IMR-90 (cell line): ENCODE results near the gene CSNK1D.

Source experiments
- BHLHE40 ChIP-seq: fragments of 150-350 bp; IDR thresholded peaks from 2 replicates; pipeline ENCODE4 v1.6.1; 2016; ENCODE audit warnings: mild to moderate bottlenecking, low read depth, low read length
- CTCF ChIP-seq: conservative IDR thresholded peaks from 2 replicates; pipeline ENCODE4 v1.5.1; 2012; ENCODE audit warnings: mild to moderate bottlenecking, low read depth, low read length, improper control_type of control experiment
- ELK1 ChIP-seq: fragments of 150-350 bp; IDR thresholded peaks from 2 replicates; pipeline ENCODE4 v1.6.1; 2016; ENCODE audit warnings: low read depth, mild to moderate bottlenecking, low read length, moderate library complexity, borderline replicate concordance
- FOS ChIP-seq: fragments of 150-350 bp; IDR thresholded peaks from 2 replicates; pipeline ENCODE4 v1.6.1; 2016; ENCODE audit warnings: low read depth, low read length
- MAFK ChIP-seq: IDR thresholded peaks from 2 replicates; pipeline ENCODE4 v1.6.1; 2012; ENCODE audit warnings: low read depth, low read length, improper control_type of control experiment
- MXI1 ChIP-seq: IDR thresholded peaks from 2 replicates; pipeline ENCODE4 v1.6.1; 2012; ENCODE audit warnings: low read depth, mild to moderate bottlenecking, low read length, moderate library complexity, borderline replicate concordance
- POLR2A ChIP-seq: IDR thresholded peaks from 2 replicates; pipeline ENCODE4 v1.6.1; 2012; ENCODE audit warnings: mild to moderate bottlenecking, low read depth, low read length
- RAD21 ChIP-seq: IDR thresholded peaks from 2 replicates; pipeline ENCODE4 v1.6.1; 2012; ENCODE audit warnings: low read length, improper control_type of control experiment

GRCh38 chr17:82269138-82269881, 4.2 kb downstream of the CSNK1D start:
- TF ChIP-seq POLR2A: no peak
- TF ChIP-seq ELK1: no peak
- no peak for TF ChIP-seq MAFK
- no peak for TF ChIP-seq CTCF
- no peak for TF ChIP-seq FOS
- TF ChIP-seq RAD21: no peak
- TF ChIP-seq BHLHE40: no peak
- no peak for TF ChIP-seq MXI1
